ENCODE data around the gene LYPD5.
"Not testable (repeated sequence)": the region's sequence is repeated elsewhere in the genome, so short reads cannot be mapped to it uniquely, and the experiment has no call there.

LYPD5 gene

DNA sequence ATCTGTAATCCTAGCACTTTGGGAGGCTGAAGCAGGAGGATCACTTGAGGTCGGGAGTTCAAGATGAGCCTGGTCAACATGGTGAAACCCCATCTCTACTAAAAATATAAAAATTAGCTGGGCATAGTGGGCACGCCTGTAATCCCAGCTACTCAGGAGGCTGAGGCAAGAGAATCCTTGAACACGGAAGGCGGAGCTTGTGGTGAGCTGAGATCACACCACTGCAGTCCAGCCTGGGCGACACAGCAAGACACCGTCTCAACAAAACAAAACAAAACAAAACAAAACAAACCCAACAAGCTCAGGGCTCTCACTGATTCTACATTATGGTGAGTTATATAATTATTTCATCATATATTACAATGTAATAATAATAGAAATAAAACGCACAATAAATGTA, 4.2 kb upstream of the LYPD5 start:
- not testable (repeated sequence) for DNase-seq (ENCODE audit: low read depth, low spot score)

- no peak for DNase-seq (ENCODE audit: low read depth, low spot score)
Measured at GRCh38 chr19:43804432-43804831, 2.2 kb upstream of the LYPD5 start.

DNA sequence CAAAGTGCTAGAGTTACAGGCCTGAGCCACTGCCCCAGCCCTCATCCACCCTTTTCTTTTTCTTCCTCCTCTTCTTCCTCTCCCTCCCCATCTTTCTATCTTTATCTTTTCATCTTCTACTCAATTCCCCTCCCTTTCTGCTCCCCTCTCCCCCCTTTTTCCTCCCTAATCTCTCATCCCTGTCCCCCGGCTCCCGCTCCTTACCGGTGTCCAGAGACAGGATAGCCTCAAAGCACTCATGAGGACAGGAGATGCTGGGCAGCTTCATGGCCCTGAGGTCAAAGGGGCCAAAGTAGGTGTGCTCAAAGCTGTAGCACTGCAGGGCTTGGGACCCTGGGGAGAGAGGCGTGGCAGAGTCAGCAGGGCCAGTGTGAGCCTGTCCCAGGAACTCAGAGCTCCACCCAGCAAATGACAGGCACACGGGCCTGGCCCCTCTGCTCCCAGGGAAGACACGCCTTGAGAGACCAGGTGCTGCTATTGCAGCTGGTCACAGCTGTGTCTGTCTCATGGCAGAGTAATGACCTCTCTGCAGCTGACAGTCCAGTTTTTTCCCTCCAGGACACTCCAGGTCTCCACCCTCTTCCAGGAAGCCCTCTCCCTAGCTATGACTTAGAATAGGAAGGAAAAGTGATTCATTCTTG, 2.6 kb downstream of the LYPD5 start:
- DNase-seq (ENCODE audit: low read depth, low spot score) = no peak

GRCh38 chr19:43798546-43799409, 3.5 kb downstream of the LYPD5 start:
- DNase-seq (ENCODE audit: low read depth, low spot score) = no peak

GRCh38 chr19:43798026-43798545, 4.2 kb downstream of the LYPD5 start:
- DNase-seq (ENCODE audit: low read depth, low spot score) = no peak

- no peak for DNase-seq (ENCODE audit: low read depth, low spot score)
Measured at GRCh38 chr19:43797556-43797955, 4.7 kb downstream of the LYPD5 start.

GRCh38 chr19:43797118-43797517, 5.1 kb downstream of the LYPD5 start:
- no peak for DNase-seq (ENCODE audit: low read depth, low spot score)

DNA sequence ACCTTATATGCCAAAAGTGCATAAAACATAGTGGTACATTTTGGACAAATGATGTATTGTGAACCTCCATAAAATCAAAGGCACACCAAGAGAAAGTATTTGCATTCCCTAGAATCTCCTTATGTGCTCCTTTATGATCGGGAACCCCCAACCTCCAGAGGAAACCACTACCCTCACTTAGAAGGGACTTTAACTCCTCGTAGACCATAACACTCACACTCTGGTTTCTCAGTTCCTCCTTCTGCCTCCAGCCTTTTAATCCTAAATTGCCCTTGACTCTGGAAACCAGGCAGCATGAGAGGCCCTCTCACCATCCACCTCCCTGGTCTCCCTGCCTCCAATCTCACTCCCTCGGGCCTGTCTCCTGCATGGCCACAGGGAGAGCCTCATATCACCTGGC, 11.7 kb downstream of the LYPD5 start:
- DNase-seq (ENCODE audit: low read depth, low spot score) = no peak

- no peak for DNase-seq (ENCODE audit: low read depth, low spot score)
Measured at GRCh38 chr19:43789029-43789428, 13.2 kb downstream of the LYPD5 start.

- no peak for DNase-seq (ENCODE audit: low read depth, low spot score)
Measured at GRCh38 chr19:43786665-43787064, 15.6 kb downstream of the LYPD5 start.

GRCh38 chr19:43784981-43785808, 17.1 kb downstream of the LYPD5 start:
- no peak for DNase-seq (ENCODE audit: low read depth, low spot score)

GRCh38 chr19:43784241-43784980, 17.8 kb downstream of the LYPD5 start:
- DNase-seq (ENCODE audit: low read depth, low spot score) = no peak

- no peak for DNase-seq (ENCODE audit: low read depth, low spot score)
Measured at GRCh38 chr19:43783636-43784035, 18.6 kb downstream of the LYPD5 start.

- no peak for DNase-seq (ENCODE audit: low read depth, low spot score)
Measured at GRCh38 chr19:43782689-43783231, 19.5 kb downstream of the LYPD5 start.

- DNase-seq (ENCODE audit: low read depth, low spot score) = no peak
Measured at GRCh38 chr19:43782311-43782660, 20.0 kb downstream of the LYPD5 start.

- no peak for DNase-seq (ENCODE audit: low read depth, low spot score)
Measured at GRCh38 chr19:43781630-43782310, 20.5 kb downstream of the LYPD5 start.

- no peak for DNase-seq (ENCODE audit: low read depth, low spot score)
Measured at GRCh38 chr19:43780706-43781525, 21.3 kb downstream of the LYPD5 start, which contains the start of gene KCNN4. Gene KCNN4 (minus strand): TSS chr19:43780973. CDS start chr19:43780861, 112 bp downstream.

- no peak for DNase-seq (ENCODE audit: low read depth, low spot score)
Measured at GRCh38 chr19:43779820-43780219, 22.4 kb downstream of the LYPD5 start.

GRCh38 chr19:43779147-43779819, 23.0 kb downstream of the LYPD5 start:
- no peak for DNase-seq (ENCODE audit: low read depth, low spot score)

Measured in iPS DF 19.7 (cell line).